Erythroblast (primary cell): ENCODE data around the gene CTSC.

Source experiments
- DNase-seq, 2 experiments: peaks; one replicate each; lab custom pipeline; 2025; lab: John Stamatoyannopoulos, UW
- GATA1 ChIP-seq: IDR thresholded peaks from 2 replicates; pipeline ENCODE4 v1.6.1; 2011; ENCODE audit warnings: low read depth, mild to moderate bottlenecking, control low read depth, low read length, moderate library complexity
- POLR2A ChIP-seq: IDR thresholded peaks from 2 replicates; pipeline ENCODE4 v1.6.1; 2011; ENCODE audit warnings: mild to moderate bottlenecking, low read length

Gene CTSC

DNA sequence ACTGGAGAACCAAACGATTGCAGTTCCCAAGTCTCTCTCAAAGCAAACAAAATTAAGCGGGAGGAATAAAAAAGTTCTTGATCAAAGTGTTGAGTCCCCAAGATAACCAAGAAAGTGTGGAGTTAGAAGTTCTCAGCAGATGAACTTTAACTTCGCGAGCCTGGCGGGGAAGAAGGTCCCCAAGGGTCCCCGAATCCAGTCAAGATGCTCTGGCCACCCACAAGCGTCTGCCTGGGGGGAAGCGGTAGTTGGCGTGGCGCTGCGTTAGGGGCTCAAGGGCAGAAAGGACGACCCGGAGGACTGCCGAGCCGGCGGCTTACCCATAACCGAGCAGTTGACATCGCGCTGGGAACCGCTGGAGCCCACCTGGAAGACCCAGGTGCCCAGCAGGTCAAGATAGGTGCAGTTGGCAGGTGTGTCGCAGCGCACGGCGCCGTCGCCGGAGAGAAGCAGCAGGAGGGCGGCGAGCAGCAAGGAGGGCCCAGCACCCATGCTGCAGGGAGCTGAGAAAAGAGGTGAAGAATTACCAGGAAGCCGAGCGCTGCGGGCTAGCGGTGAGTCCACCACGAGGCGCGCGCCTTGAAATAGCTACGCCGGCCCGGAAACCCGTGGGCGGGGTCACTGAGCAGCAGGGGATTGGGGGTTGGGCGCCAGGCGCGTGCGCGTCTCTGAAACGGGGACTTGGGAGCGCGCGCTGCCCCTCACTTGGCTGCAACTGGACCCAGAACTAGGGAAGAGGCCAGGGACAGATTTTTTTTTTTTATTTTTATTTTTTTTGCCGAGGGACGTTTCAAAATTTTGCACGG lies at the start of gene CTSC:
TSS of gene CTSC (minus strand) at position 556 of the 806 bp plus-strand sequence. CDS start at position 492, 64 bp downstream.
- no peak for TF ChIP-seq GATA1
- TF ChIP-seq POLR2A = peak; percentile 81
- peak; percentile 92 for DNase-seq

- no peak for DNase-seq
- TF ChIP-seq GATA1 (no peak), POLR2A (no peak)
Observed at GRCh38 chr11:88384669-88385005, 47.1 kb upstream of the CTSC start.

- no peak for DNase-seq
- TF ChIP-seq POLR2A (no peak), GATA1 (no peak)
Observed at GRCh38 chr11:88384004-88384668, 46.6 kb upstream of the CTSC start.

DNA sequence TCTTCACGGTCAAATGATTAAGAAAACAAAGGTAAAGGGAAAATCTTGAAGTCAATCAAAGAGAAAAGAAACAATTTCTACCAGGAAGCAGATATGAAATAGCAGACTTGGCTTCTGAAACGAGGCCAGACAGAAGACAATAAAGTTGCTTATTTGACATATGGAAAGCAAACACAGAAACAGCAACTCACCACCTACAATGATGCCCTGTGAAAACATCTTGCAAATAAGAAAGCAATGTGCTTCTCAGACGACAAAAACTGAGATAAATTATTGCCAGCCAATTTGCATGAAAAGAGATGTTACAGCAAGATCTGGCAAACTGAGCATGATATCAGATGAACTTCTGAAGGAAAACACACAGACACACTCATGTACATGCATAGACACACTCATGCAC lies 45.9 kb upstream of the CTSC start:
- no peak for DNase-seq

GRCh38 chr11:88379130-88379529 lies 41.6 kb upstream of the CTSC start:
- TF ChIP-seq POLR2A (no peak), GATA1 (no peak)
- DNase-seq = no peak

More for the DNA sequence above, 45.9 kb upstream of the CTSC start:
- TF ChIP-seq GATA1 (no peak), POLR2A (no peak)

DNA sequence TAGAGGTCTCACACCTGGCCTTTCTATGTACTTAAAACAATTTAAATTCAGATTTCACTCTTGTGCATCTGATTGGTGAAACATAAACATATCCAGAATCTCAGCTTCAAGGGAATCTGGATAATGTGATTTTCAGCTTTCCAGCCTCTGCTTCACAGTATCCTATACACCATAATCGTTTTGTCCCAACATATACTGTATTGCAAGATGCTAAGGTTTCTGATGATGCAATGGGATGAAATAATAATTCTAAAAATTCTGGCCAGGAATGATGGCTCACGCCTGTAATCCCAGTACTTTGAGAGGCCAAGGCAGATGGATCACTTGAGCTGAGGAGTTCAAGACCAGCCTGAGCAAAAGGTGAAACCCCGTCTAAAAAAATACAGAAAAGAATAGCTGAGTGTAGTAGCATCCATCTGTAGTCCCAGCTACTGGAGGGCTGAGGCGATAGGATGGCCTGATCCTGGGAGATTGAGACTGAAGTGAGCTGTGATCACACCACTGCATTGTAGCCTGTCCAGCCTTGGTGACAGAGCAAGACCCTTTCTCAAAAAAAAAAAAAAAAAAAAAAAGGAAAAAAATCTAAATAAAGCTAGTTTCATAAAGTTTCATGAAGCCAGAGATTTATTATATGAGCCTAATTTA lies 41.0 kb upstream of the CTSC start:
- TF ChIP-seq GATA1 (no peak), POLR2A (no peak)
- peak in 1 of 2 experiments; percentile 25 for DNase-seq

DNA sequence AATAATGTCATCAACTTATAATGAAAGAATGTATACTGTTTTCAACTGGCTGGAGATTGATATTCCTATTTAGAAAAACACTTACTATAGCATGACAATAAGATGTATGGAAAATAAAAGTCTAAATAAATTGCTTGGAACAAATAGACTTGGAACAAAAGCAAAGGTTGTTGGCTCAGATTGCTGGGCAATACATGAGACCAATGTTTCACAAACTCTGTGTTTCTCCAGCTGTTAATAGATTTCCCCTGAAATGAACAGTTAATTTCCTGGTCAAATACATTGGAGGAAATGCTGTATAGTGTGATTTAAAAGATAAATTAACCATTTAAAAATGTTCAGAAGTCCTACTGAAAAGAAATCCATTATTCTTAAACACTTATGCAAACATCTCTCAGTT lies 40.1 kb upstream of the CTSC start:
- no peak for TF ChIP-seq GATA1
- TF ChIP-seq POLR2A = no peak
- no peak for DNase-seq

DNA sequence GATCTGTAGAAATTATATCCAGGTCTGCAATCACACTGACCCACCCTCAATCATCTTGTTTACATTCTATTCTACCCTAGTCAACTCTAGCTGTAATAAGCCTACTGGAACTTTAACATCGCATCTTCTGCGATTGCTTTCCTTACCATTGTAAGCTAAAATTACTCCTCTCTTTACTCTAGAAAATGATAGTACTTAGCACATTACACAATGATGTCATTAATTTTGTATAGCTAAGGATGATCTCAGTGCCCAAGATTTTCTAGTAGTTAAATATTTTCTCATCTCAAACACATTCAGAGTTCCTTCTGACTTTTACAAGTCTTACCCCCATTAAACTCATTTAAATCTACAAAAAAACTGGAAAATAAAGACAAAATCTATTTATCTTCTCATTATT lies 39.6 kb upstream of the CTSC start:
- DNase-seq = no peak

DNA sequence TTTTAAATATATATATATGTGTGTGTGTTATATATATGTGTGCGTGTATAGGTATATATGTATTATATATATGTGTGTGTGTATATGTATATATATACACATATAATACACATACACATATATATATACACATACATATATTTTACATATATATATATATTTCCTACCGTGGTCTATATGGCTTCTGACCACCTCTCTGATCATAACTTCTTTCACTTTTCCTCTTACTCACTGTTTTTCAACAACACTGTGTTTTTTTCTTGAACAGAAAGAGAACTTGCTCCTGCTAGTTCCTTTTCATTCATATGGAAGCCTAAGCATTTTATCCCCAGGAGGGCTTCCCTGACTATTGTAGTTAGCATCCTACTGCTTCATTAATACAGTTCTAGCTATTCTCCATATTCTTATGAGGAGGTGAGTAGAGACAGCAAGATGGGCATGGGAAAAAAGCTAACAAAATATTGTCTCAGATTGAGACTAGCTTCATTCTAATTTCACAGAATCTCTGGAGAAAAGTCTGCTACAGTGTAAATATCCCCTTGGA lies 38.5 kb upstream of the CTSC start:
- TF ChIP-seq GATA1 (no peak), POLR2A (no peak)
- no peak for DNase-seq

More for the DNA sequence above, 39.6 kb upstream of the CTSC start:
- no peak for TF ChIP-seq POLR2A
- no peak for TF ChIP-seq GATA1

GRCh38 chr11:88370782-88371181 lies 33.2 kb upstream of the CTSC start:
- TF ChIP-seq POLR2A (no peak), GATA1 (no peak)
- DNase-seq = no peak

DNA sequence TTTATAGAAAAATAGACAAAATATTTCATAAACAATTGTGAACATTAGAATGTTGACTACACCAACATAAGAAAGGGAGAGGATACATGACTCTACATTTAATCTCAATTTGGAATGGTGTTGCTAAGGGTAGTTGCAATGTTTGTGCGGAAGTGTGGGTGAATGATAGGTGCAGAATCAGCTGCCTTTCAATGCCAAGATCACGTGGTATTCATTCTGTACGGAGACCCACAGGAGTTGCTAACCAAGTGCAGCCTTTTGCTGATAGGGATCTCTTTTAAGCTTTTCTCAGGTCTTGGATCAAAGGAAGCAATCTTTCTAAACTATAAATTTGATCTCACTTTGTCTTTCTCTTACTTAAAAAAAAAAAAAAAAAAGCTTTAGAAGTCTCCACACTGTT lies 29.8 kb upstream of the CTSC start:
- DNase-seq = no peak
- no peak for TF ChIP-seq GATA1
- no peak for TF ChIP-seq POLR2A

GRCh38 chr11:88363648-88364065 lies 26.1 kb upstream of the CTSC start:
- peak in 1 of 2 experiments; percentile 10 for DNase-seq
- TF ChIP-seq GATA1 (no peak), POLR2A (no peak)

GRCh38 chr11:88363004-88363403 lies 25.5 kb upstream of the CTSC start:
- no peak for DNase-seq
- TF ChIP-seq POLR2A = no peak
- no peak for TF ChIP-seq GATA1

DNA sequence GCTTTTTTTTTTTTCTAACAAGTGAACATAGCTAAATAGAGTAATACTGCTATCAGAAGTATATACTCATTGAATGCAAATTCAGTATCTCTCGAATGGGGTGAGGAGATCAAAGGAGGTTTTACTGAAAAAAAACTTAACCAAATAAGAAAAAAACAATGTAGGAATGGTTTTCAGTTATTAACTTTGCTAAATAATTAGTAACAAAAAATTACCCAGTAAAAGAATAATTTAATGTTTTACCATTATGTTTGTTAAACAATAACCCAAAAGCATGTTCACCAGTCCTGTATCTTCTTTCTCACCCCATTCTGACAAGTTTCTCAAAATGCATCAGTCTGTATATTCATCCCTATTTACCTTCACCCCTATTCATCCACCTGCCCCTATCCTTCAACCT lies 22.6 kb upstream of the CTSC start:
- TF ChIP-seq POLR2A = no peak
- no peak for TF ChIP-seq GATA1
- DNase-seq = no peak
